Amygdala (tissue), 56 donors: ENCODE measurements around the gene ACOX2.

ENCODE experiments used
- DNase-seq, 56 donors: peaks; one replicate each; lab custom pipeline; 2025; lab: John Stamatoyannopoulos, UW

Gene ACOX2

DNA sequence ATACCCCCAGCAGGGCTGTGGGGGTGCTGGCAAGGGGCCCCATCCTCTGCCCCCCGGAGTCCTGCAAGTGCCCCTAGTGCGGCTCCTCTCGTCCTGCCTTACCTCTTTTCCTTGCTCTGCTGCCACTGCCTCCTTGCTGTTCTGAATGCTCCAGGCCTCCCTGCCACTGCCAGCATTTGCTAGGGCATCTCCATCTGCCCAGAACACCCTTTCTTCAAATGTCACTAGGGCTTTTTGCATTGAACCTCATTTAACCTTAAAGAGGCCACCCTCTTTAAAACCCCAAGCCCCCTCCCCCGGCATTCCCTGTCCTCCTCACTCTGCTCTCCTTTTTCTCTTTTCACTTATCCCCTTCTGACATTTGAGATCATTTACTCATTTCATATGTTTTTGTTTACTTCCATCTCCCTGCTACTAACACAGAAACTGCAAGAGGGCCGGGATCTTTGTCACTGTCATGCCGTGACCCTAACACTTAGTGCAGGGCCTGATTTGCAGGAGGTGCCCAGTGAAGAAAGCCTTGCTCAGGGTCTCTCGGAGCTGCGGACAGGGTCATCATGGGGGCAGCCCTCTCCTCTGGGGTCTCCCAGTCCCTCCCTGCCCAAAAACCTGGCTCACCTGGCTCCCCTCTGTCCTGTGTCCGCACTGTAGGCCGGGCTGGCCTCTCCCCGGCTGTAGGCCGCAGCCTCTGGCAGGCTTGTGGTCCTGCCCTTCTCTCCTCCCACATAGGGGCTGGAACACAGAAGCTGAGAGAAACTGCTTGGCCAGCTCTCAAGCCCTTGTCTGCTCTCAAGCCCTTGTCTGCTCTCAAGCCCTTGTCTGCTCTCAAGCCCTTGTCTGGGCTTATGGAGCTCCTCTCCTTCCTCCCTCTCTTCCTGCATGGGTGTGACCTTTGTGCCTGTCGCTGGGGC, at the start of gene ACOX2:
ACOX2 (minus strand) TSS at position 690 of the 911 bp plus-strand sequence. CDS start 2,084 bp downstream, outside the sequence.
- peak in 6 of 56 donors; percentile 15 to 58 (median 30) for DNase-seq

DNA sequence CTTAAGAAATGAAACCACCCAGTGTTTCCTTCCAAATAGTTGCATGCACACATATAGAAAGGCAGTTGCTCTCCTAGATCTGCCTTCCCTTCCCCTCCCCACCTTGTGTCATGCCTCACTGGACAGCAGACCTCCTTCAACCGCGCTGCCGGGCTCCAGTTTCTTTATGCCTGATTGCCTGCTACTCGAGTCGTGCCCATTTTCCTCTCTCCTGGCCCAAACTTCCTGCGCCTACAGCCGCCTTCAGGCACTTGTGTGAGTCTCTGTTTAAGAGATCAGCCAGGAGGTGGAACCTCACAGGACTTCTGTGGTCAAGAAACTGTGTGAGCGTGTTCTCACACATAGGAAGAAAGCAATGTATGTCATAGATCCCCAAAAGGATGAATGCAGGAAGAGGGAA, 49.0 kb upstream of the ACOX2 start:
- DNase-seq = peak in 6 of 56 donors; percentile 16 to 43 (median 22)

GRCh38 chr3:58585005-58585786, 48.2 kb upstream of the ACOX2 start:
- DNase-seq = peak in 54 of 56 donors; percentile 22 to 81 (median 58)

- no peak for DNase-seq
Measured at GRCh38 chr3:58584690-58585004, 47.7 kb upstream of the ACOX2 start.

- peak in 32 of 56 donors; percentile 5 to 73 (median 34) for DNase-seq
Measured at GRCh38 chr3:58581328-58582091, 44.5 kb upstream of the ACOX2 start.

- DNase-seq = no peak
Measured at GRCh38 chr3:58580826-58581327, 43.9 kb upstream of the ACOX2 start.

DNA sequence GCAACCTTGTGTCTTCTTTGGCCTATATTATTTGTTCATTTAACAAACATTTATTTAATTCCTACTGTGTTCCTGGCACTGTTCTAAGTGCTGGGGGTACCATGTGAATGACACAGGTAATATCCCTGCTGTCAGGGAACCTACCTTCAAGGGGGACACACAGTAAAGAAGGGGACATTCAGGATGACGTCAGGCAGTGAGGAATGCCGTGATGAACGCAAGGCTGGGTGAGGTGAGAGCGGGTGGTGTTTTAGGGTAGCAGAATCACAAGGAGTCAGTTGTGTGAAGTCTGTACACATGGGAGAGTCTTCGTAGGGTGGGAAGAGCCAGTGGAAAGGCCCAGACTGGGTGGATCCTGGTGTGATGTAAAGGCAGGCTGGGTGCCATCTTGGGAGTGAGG, 41.9 kb upstream of the ACOX2 start:
- DNase-seq = no peak

GRCh38 chr3:58577269-58577821, 40.4 kb upstream of the ACOX2 start, which contains the start of gene FAM107A:
TSS of gene FAM107A (minus strand) at chr3:58577391. CDS start at chr3:58569860, 7,531 bp downstream.
- DNase-seq = peak in 51 of 56 donors; percentile 8 to 84 (median 57)

GRCh38 chr3:58576716-58577115, 39.7 kb upstream of the ACOX2 start:
- DNase-seq = no peak

GRCh38 chr3:58575971-58576652, 39.1 kb upstream of the ACOX2 start:
- DNase-seq = peak in 14 of 56 donors; percentile 15 to 41 (median 28)

DNA sequence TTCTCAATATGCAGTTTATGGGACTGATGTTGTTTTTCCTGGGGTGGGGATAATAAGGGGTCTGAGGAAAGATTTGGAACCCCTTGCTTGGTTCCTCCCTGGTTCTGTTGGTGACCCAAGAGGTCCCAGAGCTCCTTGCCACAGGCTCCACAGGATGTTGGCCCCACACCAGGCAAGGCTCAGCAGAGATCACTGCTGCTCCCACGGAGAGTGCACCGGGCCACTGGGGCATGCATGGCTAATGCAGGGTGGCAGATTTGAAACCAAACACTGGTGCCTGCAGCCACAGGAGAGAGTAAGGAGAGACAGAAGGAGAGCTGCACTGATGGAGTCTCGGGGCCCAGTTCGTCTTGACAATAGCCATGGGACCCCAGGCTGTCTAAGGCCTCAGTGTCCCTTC, 37.7 kb upstream of the ACOX2 start:
- peak in 2 of 56 donors; percentile 20 to 40 for DNase-seq

DNA sequence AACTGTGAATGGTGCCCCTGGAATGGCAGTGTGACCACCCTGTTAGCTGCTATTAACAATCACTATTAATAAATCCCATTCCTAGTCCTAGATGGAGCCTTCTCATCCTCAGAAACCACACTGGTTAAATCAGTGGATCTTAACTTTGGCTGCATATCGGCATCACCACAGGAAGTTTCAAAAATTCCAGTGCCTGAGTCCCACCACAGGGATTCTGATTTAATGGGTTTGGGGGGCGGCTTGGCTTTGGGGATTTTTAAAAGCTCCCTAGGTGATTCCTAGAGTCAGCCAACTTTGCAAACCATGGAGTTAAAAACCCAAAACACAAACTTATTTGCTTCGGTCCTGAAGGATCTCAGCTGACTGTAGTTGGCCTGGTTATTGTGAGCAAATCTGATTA, 37.1 kb upstream of the ACOX2 start:
- DNase-seq = no peak

- DNase-seq = peak in 2 of 56 donors; percentile 20 to 25
Measured at GRCh38 chr3:58573640-58574039, 36.6 kb upstream of the ACOX2 start.

DNA sequence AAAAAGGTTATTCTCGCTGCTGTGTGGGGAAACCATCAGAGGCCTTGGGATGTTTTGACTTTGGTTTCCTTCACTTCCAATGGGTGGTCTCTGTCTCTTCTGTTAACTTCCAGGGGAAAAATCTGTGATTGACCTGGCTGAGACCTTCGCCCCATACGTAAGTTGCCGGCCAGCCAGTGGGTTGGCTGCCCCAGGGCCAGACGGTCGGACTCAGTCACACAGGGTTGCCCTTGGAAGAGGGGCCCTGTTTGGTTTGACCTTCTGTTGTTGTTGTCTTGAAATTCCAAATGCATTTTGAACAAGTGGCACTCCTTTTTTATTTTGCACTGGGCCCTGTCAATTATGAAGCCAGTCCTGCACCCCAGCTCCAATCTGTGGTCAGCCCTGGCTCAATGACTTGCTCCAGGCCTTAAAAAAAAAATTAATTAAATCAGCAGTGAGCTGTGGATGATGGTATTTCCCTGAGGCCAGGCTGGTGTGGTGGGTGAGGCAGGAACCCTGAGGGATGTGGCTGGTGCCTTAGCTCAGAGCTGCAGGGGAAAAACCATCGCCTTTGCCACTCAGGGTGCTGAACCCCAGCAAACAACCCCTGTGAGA, 35.7 kb upstream of the ACOX2 start:
- DNase-seq = no peak

GRCh38 chr3:58572013-58572633, 35.1 kb upstream of the ACOX2 start:
- no peak for DNase-seq

DNA sequence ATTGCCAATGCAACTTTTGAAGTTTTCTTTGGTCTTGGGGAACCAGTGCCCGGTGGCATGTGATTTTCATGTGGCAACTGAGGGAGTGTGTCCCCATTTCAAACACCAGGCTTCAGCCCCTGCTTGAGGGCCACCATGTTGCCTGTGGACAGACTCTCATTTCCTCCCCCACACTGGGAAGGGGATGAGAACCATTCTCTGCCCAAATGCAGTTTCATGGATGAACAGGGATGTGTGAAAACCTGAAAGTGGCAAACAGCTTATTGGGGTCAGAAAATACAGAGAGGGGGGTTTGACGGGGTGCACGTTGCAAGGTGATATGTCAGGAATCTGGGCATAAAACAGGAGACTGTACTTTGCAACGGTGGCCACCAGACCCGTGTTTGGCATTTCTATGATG, 33.9 kb upstream of the ACOX2 start:
- no peak for DNase-seq

DNA sequence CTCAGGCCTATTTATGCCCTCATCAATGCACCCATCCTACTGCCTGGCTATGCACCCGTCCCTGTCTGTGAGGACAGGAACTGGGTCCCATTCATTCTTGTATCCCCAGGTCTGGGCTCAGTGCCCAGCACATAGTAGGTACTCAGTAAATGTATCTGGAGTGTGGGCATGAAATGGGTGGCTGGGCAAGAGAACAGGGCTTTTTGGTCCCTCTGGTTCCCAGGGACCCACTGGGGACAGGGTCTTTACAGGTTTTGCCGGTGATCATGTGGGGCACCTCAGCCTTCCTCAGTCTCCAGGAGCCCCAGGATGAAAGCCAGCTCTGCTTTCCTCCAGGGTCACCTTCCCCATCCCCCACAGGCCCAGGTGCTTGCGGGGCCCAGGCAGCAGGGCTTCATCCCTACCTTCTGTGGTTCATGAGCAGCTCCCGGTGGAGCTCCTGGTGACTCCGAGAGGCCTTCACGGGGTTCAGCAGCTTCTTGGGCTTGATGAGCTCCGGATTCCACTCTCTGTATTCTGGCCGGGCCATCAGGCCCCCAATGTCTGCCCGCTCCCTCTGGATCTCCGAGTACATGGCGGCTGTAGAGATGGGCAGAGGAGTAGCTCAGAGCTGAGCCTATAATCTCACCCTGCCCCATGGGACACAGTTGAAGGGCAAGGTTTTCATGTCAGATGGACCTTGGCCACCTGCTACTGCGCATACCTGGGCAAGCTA, 32.5 kb upstream of the ACOX2 start:
- no peak for DNase-seq
